Retinal pigment epithelial cell (primary cell): ENCODE measurements around the gene DCBLD2.
A peak's percentile ranks its signal among the peaks of the same experiment; 100 is the strongest.
"Not testable (repeated sequence)": the region's sequence is repeated elsewhere in the genome, so short reads cannot be mapped to it uniquely, and the experiment has no call there.

Experiments used
- DNase-seq: peaks from one replicate; pipeline ENCODE4 v3.0.0-alpha.2; 2010; ENCODE audit warnings: low read depth
- H3K4me3 ChIP-seq: 2 replicates; pipeline ENCODE4 v1.5.1; 2011; ENCODE audit warnings: mild to moderate bottlenecking, low read length, control low read depth, moderate library complexity
- TF ChIP-seq, protein P1 (sequence below): conservative IDR thresholded peaks from 2 replicates; pipeline ENCODE4 v1.5.1; 2011; ENCODE audit warnings: low read depth, low read length, control low read depth, inconsistent platforms

Gene DCBLD2

GRCh38 chr3:98877132-98877531 is 24.4 kb downstream of the DCBLD2 start:
- H3K4me3 ChIP-seq = no peak overlapping the region
- no peak for DNase-seq
- TF ChIP-seq, protein P1, sequence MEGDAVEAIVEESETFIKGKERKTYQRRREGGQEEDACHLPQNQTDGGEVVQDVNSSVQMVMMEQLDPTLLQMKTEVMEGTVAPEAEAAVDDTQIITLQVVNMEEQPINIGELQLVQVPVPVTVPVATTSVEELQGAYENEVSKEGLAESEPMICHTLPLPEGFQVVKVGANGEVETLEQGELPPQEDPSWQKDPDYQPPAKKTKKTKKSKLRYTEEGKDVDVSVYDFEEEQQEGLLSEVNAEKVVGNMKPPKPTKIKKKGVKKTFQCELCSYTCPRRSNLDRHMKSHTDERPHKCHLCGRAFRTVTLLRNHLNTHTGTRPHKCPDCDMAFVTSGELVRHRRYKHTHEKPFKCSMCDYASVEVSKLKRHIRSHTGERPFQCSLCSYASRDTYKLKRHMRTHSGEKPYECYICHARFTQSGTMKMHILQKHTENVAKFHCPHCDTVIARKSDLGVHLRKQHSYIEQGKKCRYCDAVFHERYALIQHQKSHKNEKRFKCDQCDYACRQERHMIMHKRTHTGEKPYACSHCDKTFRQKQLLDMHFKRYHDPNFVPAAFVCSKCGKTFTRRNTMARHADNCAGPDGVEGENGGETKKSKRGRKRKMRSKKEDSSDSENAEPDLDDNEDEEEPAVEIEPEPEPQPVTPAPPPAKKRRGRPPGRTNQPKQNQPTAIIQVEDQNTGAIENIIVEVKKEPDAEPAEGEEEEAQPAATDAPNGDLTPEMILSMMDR = no peak

- H3K4me3 ChIP-seq = no peak overlapping the region
- DNase-seq = no peak
- TF ChIP-seq, protein P1 = no peak
These were observed 26.0 kb downstream of the DCBLD2 start for GRCh38 chr3:98875535-98875934.

DNA sequence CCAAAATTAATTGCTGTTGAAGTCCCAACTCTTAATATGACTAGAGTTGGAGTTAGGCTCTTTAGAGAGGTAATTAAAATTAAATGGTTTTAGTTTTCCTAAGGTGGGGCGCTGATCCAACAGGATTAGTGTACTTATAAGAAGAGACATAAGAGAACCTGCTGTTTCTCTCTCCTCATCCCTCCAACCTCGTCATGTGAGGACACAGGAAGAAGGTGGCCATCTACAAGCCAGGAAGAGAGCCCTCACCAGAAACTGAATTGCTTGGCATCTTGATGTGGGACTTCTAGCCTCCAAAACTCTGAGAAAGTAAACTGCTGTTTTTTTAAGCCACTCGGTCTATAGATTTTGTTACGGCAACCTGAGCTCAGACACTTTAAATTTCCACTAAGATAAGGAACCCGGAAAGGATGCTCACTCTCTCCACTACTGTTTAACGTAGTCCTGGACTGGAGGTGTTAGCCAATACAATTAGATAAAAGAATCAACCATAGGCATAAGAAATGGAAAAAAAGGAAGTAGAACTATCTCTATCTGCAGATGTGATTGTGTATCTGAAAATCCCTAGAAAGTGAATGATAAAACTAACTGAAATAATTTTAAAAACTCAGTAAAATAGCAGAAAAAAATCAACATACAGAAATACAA is 26.8 kb downstream of the DCBLD2 start:
- TF ChIP-seq, protein P1 = no peak
- DNase-seq = no peak
- no peak overlapping the region for H3K4me3 ChIP-seq

DNA sequence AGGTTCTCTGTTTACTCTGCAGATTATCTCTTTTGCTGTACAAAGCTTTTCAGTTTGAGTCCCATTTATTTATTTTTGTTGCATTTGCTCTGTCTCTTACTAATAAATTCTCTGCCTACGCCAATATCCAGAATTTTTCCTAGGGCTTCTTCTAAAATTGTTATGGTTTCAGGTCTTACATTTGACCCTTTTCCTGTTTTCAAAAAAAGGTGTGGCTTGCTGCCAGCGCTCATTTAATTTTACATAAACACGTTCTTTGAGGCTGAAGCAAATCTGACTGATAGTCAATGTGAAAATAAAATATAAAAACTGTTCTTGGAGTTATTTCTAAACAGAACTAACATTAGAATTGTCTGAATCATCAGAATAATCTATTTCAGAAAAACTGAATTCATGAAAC is 32.1 kb downstream of the DCBLD2 start:
- no peak for DNase-seq
- TF ChIP-seq, protein P1 = no peak
- no peak overlapping the region for H3K4me3 ChIP-seq

GRCh38 chr3:98857971-98858370 is 43.5 kb downstream of the DCBLD2 start:
- not testable (repeated sequence) for DNase-seq, H3K4me3 ChIP-seq

DNA sequence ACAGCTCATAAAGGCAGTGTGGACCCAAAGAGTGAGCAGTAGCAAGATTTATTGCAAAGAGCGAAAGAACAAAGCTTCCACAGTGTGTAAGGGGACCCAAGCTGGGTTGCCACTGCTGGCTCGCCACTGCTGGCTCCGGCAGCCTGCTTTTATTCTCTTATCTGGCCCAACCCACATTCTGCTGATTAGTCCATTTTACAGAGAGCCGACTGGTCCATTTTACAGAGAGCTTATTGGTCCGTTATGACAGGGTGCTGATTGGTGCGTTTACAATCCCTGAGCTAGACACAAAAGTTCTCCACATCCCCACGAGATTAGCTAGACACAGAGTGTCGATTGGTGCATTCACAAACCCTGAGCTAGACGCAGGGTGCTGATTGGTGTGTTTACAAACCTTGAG is 44.2 kb downstream of the DCBLD2 start:
- H3K4me3 ChIP-seq, DNase-seq: not testable (repeated sequence)

- TF ChIP-seq, protein P1 = no peak
- no peak overlapping the region for H3K4me3 ChIP-seq
- DNase-seq = no peak
These were observed 44.8 kb downstream of the DCBLD2 start for GRCh38 chr3:98856724-98857123.

- TF ChIP-seq, protein P1 = no peak
- no peak overlapping the region for H3K4me3 ChIP-seq
- peak; percentile 65 for DNase-seq
These were observed 45.6 kb downstream of the DCBLD2 start for GRCh38 chr3:98855806-98856400.
